ENCODE measurements around the gene BLOC1S1. TPM values are rescaled to one million over a fixed set of nuclear protein-coding genes. Genes with fewer than 3 reads are reported as not detected.

Gene BLOC1S1
- total RNA-seq, 2 experiments from 2014 or later = 139 to 152 TPM

- intact Hi-C loops (cut with micrococcal nuclease; ENCODE audit: unreplicated experiment) = no loop called here
- POLR2A ChIA-PET = no interaction called here
These were observed 16.4 kb downstream of the BLOC1S1 start for GRCh38 chr12:55732288-55732687.

GRCh38 chr12:55733021-55733555 is 17.2 kb downstream of the BLOC1S1 start:
- no peaks in the 10 kb centered on the region for H3K9me3 ChIP-seq (ENCODE audit: low read length)
- no peak for DNase-seq (ENCODE audit: low spot score)
- TF ChIP-seq EZH2phosphoT487 (IDR thresholded peaks at IDR 0.05; ENCODE audit: borderline replicate concordance, low read depth, low read length) (no peak), CTCF (conservative IDR thresholded peaks at IDR 0.05; ENCODE audit: low read length) (no peak)
- H2AFZ ChIP-seq (ENCODE audit: low read length) = no peak overlapping the region
- peaks cover 1% of the 10 kb centered on the region; the same call in 1 of the 2 replicates for H3K79me2 ChIP-seq (ENCODE audit: insufficient read depth, low read depth, low read length)
- H3K4me2 ChIP-seq (ENCODE audit: low read length) = no peak overlapping the region
- H3K4me1 ChIP-seq (ENCODE audit: insufficient read depth, low read length, poor library complexity, severe bottlenecking) = peaks cover 28% of the 10 kb centered on the region
- intact Hi-C loops (cut with micrococcal nuclease; ENCODE audit: unreplicated experiment) = no loop called here
- no TSS peak for BruUV-seq (replicated peaks)
- no peak overlapping the region for H3K4me3 ChIP-seq (ENCODE audit: low read depth, low read length, poor library complexity, severe bottlenecking)
- no peaks in the 10 kb centered on the region for H3K36me3 ChIP-seq (ENCODE audit: insufficient read depth, low read length)
- no peak overlapping the region for H3K27ac ChIP-seq (ENCODE audit: low read depth, low read length, poor library complexity, severe bottlenecking)
- ChIA-PET POLR2A (interaction anchor here (0.6 to 0.7 kb wide), 2 partner anchors 12 to 706 kb away, joined by 3 read pairs; no protein-coding TSS in a partner anchor), CTCF (ENCODE audit: unreplicated experiment) (no interaction called here)
- H3K9me2 ChIP-seq (ENCODE audit: insufficient read depth, low read length) = no peaks in the 10 kb centered on the region
- H4K20me1 ChIP-seq (ENCODE audit: insufficient read depth, low read length) = no peaks in the 10 kb centered on the region

More at GRCh38 chr12:55732288-55732687, 16.4 kb downstream of the BLOC1S1 start:
- Histone ChIP-seq H3K79me2 (ENCODE audit: insufficient read depth, low read depth, low read length) (peaks cover 8% of the 10 kb centered on the region; the same call in 1 of the 2 replicates), H3K36me3 (ENCODE audit: insufficient read depth, low read length) (0 out of 2 replicates have a peak, but pooled peaks cover under 1% of the 10 kb centered on the region), H3K4me1 (ENCODE audit: insufficient read depth, low read length, poor library complexity, severe bottlenecking) (peaks cover 27% of the 10 kb centered on the region), H3K9me3 (ENCODE audit: low read length) (no peaks in the 10 kb centered on the region), H3K4me2 (ENCODE audit: low read length) (no peak overlapping the region), H3K27ac (ENCODE audit: low read depth, low read length, poor library complexity, severe bottlenecking) (no peak overlapping the region), H2AFZ (ENCODE audit: low read length) (no peak overlapping the region), H3K9me2 (ENCODE audit: insufficient read depth, low read length) (no peaks in the 10 kb centered on the region), H3K4me3 (ENCODE audit: low read depth, low read length, poor library complexity, severe bottlenecking) (no peak overlapping the region), H4K20me1 (ENCODE audit: insufficient read depth, low read length) (no peaks in the 10 kb centered on the region)
- no TSS peak for BruUV-seq (replicated peaks)
- TF ChIP-seq EZH2phosphoT487 (IDR thresholded peaks at IDR 0.05; ENCODE audit: borderline replicate concordance, low read depth, low read length) (no peak), CTCF (conservative IDR thresholded peaks at IDR 0.05; ENCODE audit: low read length) (no peak)
- no peak for DNase-seq (ENCODE audit: low spot score)
- CTCF ChIA-PET (ENCODE audit: unreplicated experiment) = no interaction called here

GRCh38 chr12:55733858-55734257 is 18.0 kb downstream of the BLOC1S1 start:
- no TSS peak for BruUV-seq (replicated peaks)
- Histone ChIP-seq H3K9me2 (ENCODE audit: insufficient read depth, low read length) (no peaks in the 10 kb centered on the region), H4K20me1 (ENCODE audit: insufficient read depth, low read length) (no peaks in the 10 kb centered on the region), H3K4me1 (ENCODE audit: insufficient read depth, low read length, poor library complexity, severe bottlenecking) (peaks cover 29% of the 10 kb centered on the region), H3K79me2 (ENCODE audit: insufficient read depth, low read depth, low read length) (no peaks in the 10 kb centered on the region), H3K36me3 (ENCODE audit: insufficient read depth, low read length) (no peaks in the 10 kb centered on the region), H3K27ac (ENCODE audit: low read depth, low read length, poor library complexity, severe bottlenecking) (no peak overlapping the region), H3K9me3 (ENCODE audit: low read length) (no peaks in the 10 kb centered on the region), H3K4me3 (ENCODE audit: low read depth, low read length, poor library complexity, severe bottlenecking) (no peak overlapping the region), H2AFZ (ENCODE audit: low read length) (no peak overlapping the region), H3K4me2 (ENCODE audit: low read length) (no peak overlapping the region)
- ChIA-PET CTCF (ENCODE audit: unreplicated experiment) (no interaction called here), POLR2A (interaction anchor here (0.6 to 0.8 kb wide), 3 partner anchors 11 to 707 kb away, joined by 3 to 4 read pairs (median 3); no protein-coding TSS in a partner anchor)
- no peak for DNase-seq (ENCODE audit: low spot score)
- intact Hi-C loops (cut with micrococcal nuclease; ENCODE audit: unreplicated experiment) = no loop called here
- TF ChIP-seq EZH2phosphoT487 (IDR thresholded peaks at IDR 0.05; ENCODE audit: borderline replicate concordance, low read depth, low read length) (no peak), CTCF (conservative IDR thresholded peaks at IDR 0.05; ENCODE audit: low read length) (no peak)

Measured in OCI-LY7 (cell line).